Natural killer cell (primary cell): ENCODE measurements around the gene ZNF862. TPM values are rescaled to one million over a fixed set of nuclear protein-coding genes. Genes with fewer than 3 reads are reported as not detected.
A peak's percentile ranks its signal among the peaks of the same experiment; 100 is the strongest.

Experiments
- ATAC-seq, 3 donors: fragments of 150-1000 bp in 2 of 3; fragments of 200-7000 bp in 1 of 3; cut with Tn5 transposase; 1 replicate in 1 of 3; 2 replicates in 2 of 3; pipeline ENCODE4 v1.10.0; 2021; ENCODE audit warnings: mild to moderate bottlenecking in 2 of 3, moderate library complexity in 2 of 3
- DNase-seq, 2 donors: peaks; one replicate each; pipeline versions ENCODE4 v3.0.0 to v3.0.0-alpha.2; 2013 to 2021; ENCODE audit warnings: mixed read lengths in 1 of 2
- H3K27ac ChIP-seq: one replicate; pipeline ENCODE4 v1.5.1; 2013; ENCODE audit warnings: mild to moderate bottlenecking, low read length
- H3K27me3 ChIP-seq: one replicate; pipeline ENCODE4 v1.6.1; 2013; ENCODE audit warnings: low read length; ENCODE audit not compliant: control insufficient read depth, insufficient read depth
- H3K36me3 ChIP-seq: one replicate; pipeline ENCODE4 v1.6.1; 2013; ENCODE audit warnings: low read length; ENCODE audit not compliant: control insufficient read depth, insufficient read depth
- H3K4me1 ChIP-seq: one replicate; pipeline ENCODE4 v1.6.1; 2013; ENCODE audit warnings: low read length; ENCODE audit not compliant: control insufficient read depth, insufficient read depth
- H3K4me3 ChIP-seq: one replicate; pipeline ENCODE4 v1.5.1; 2013; ENCODE audit warnings: low read length
- H3K9me3 ChIP-seq: one replicate; pipeline ENCODE4 v1.6.1; 2013; ENCODE audit warnings: low read length; ENCODE audit not compliant: control insufficient read depth, insufficient read depth
- H3K27ac Mint-ChIP-seq, 2 donors: one replicate each; pipeline ENCODE4 v1.8.0; 2022; ENCODE audit warnings: mild to moderate bottlenecking in 2 of 2, mixed read lengths in 2 of 2, moderate library complexity in 1 of 2
- H3K27me3 Mint-ChIP-seq, 2 donors: one replicate each; pipeline ENCODE4 v1.8.0; 2022; ENCODE audit warnings: low read depth in 2 of 2, mixed read lengths in 2 of 2
- H3K36me3 Mint-ChIP-seq: one replicate; pipeline ENCODE4 v1.8.0; 2022; ENCODE audit warnings: mixed read lengths
- H3K4me1 Mint-ChIP-seq, 2 donors: one replicate each; pipeline ENCODE4 v1.8.0; 2022; ENCODE audit warnings: mixed read lengths in 2 of 2
- H3K4me3 Mint-ChIP-seq: one replicate; pipeline ENCODE4 v1.8.0; 2022; ENCODE audit warnings: mild to moderate bottlenecking, moderate library complexity, mixed read lengths
- H3K9me3 Mint-ChIP-seq, 2 donors: one replicate each; pipeline ENCODE4 v1.8.0; 2022; ENCODE audit warnings: mixed read lengths in 2 of 2
- WGBS: methylation state at CpG from one replicate; pipeline ENCODE4 v1.1.7; 2013; ENCODE audit warnings: missing lambda C conversion rate; ENCODE audit not compliant: insufficient coverage; 5-methylcytosine and 5-hydroxymethylcytosine counted together
- intact Hi-C: fragments of 100-400 bp; cut with micrococcal nuclease; formaldehyde crosslinking; loops from one replicate; pipeline ENCODE4 v1.14.2; 2022
- total RNA-seq, 4 donors: library from RNA; stranded (reverse); fragments of 120-200 nt in 1 of 4; gene quantifications; one replicate each; pipeline versions ENCODE4 v1.2.3 to v1.2.4, GENCODE V29; 2013 to 2022
- TF ChIP-seq, protein P1 (sequence below): fragments of 200-600 bp; IDR thresholded peaks from one replicate; pipeline ENCODE4 v1.8.0; 2022; ENCODE audit warnings: antibody characterized with exemption

Gene ZNF862
- total RNA-seq, 3 donors from 2014 or later (not counting 1 experiment from before 2014, with no cell fraction given), result 21.4 to 28.9 (median 21.7) TPM

DNA sequence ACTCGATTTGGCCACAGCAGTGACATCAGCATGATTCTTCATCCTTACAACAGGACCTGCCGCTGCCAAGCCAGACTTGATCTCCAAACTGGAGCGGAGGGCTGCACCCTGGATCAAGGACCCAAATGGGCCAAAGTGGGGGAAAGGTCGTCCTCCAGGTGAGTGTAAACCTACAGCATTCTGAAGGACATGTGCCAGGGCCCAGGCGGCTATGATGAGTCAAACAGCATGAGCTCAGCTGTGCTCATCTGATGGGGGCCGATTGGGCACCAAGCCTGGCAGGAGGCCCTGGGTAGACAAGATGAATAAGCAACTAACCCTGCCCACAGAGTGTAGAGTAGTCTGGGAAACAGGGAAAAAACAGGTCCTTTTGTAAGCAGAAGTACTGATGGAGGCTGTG, 21.2 kb downstream of the ZNF862 start:
- Mint-ChIP-seq H3K36me3 (no peaks in the 10 kb centered on the region), H3K4me1 (peaks cover 0 to 5% of the 10 kb centered on the region in 2 donors), H3K4me3 (no peak overlapping the region), H3K27me3 (no peaks in the 10 kb centered on the region), H3K9me3 (no peaks in the 10 kb centered on the region), H3K27ac (no peak overlapping the region)
- 83% methylated on average over 6 of the region's 6 CpGs for WGBS
- ATAC-seq (no peak), DNase-seq (no peak)
- TF ChIP-seq, protein P1, sequence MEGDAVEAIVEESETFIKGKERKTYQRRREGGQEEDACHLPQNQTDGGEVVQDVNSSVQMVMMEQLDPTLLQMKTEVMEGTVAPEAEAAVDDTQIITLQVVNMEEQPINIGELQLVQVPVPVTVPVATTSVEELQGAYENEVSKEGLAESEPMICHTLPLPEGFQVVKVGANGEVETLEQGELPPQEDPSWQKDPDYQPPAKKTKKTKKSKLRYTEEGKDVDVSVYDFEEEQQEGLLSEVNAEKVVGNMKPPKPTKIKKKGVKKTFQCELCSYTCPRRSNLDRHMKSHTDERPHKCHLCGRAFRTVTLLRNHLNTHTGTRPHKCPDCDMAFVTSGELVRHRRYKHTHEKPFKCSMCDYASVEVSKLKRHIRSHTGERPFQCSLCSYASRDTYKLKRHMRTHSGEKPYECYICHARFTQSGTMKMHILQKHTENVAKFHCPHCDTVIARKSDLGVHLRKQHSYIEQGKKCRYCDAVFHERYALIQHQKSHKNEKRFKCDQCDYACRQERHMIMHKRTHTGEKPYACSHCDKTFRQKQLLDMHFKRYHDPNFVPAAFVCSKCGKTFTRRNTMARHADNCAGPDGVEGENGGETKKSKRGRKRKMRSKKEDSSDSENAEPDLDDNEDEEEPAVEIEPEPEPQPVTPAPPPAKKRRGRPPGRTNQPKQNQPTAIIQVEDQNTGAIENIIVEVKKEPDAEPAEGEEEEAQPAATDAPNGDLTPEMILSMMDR, result no peak
- Histone ChIP-seq H3K27ac (no peak overlapping the region), H3K4me1 (peaks cover 23% of the 10 kb centered on the region), H3K4me3 (no peak overlapping the region), H3K36me3 (peaks cover 14% of the 10 kb centered on the region), H3K27me3 (no peaks in the 10 kb centered on the region), H3K9me3 (no peaks in the 10 kb centered on the region)
- intact Hi-C loops, result no loop called here

DNA sequence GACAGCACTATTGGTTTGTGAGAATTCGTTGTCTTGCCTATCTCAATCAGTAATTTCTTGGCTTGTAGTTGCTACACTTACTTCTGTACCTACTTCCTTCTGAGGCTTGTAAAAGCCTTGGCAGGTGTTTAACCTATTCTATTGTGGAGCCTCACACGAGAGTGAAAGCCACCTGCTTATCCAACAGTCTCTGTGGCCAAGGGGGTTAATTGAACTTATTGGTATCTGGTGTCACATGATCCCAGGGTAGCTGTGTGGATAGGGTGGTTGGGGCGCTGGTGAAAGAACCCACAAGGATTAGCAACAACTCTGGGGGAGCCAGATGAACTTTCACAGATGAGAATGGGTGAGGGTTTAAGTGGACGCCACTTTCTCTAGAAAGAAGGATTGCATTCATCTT, 21.7 kb downstream of the ZNF862 start:
- H3K27me3 Mint-ChIP-seq, result no peaks in the 10 kb centered on the region
- H3K27ac Mint-ChIP-seq, result no peak overlapping the region
- 86% methylated on average over 4 of the region's 4 CpGs for WGBS
- DNase-seq (no peak), ATAC-seq (no peak)
- TF ChIP-seq, protein P1, result no peak
- no peaks in the 10 kb centered on the region for H3K36me3 Mint-ChIP-seq
- Histone ChIP-seq H3K4me1 (peaks cover 25% of the 10 kb centered on the region), H3K4me3 (no peak overlapping the region), H3K27ac (no peak overlapping the region), H3K27me3 (no peaks in the 10 kb centered on the region), H3K36me3 (peaks cover 14% of the 10 kb centered on the region), H3K9me3 (no peaks in the 10 kb centered on the region)
- H3K4me1 Mint-ChIP-seq, result peaks cover 0 to 5% of the 10 kb centered on the region in 2 donors
- no peak overlapping the region for H3K4me3 Mint-ChIP-seq
- intact Hi-C loops, result no loop called here
- H3K9me3 Mint-ChIP-seq, result no peaks in the 10 kb centered on the region

DNA sequence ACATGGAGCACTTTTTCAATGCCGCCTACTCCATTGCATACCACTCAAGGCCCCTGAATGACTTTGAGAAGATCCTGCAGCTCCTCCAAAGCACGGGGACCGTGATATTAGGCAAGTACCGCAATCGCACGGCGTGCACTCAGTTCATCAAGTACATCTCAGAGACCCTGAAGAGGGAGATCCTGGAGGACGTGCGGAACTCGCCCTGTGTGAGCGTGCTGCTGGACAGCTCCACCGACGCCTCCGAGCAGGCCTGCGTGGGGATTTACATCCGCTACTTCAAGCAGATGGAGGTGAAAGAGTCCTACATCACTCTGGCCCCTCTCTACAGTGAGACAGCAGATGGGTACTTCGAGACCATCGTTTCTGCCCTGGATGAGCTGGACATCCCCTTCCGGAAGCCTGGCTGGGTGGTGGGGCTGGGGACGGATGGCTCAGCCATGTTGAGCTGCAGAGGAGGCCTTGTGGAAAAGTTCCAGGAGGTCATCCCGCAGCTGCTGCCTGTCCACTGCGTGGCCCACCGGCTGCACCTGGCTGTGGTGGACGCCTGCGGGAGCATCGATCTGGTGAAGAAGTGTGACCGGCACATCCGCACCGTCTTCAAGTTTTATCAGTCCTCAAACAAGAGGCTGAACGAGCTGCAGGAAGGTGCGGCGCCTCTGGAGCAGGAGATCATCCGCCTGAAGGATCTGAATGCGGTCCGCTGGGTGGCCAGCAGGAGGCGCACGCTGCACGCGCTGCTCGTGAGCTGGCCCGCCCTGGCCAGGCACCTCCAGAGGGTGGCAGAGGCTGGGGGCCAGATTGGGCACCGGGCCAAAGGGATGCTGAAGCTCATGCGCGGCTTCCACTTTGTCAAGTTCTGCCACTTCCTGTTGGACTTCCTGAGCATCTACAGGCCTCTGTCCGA, 22.9 kb downstream of the ZNF862 start:
- H3K9me3 ChIP-seq, result no peaks in the 10 kb centered on the region
- peaks cover 37% of the 10 kb centered on the region for H3K4me1 ChIP-seq
- H3K27ac Mint-ChIP-seq, result no peak overlapping the region
- H3K4me3 Mint-ChIP-seq, result no peak overlapping the region
- no peak overlapping the region for H3K27ac ChIP-seq
- no peaks in the 10 kb centered on the region for H3K27me3 Mint-ChIP-seq
- H3K36me3 Mint-ChIP-seq, result no peaks in the 10 kb centered on the region
- TF ChIP-seq, protein P1, result no peak
- no peak overlapping the region for H3K4me3 ChIP-seq
- peak in 2 of 3 donors; percentile 31 to 47 for ATAC-seq
- H3K9me3 Mint-ChIP-seq, result no peaks in the 10 kb centered on the region
- peaks cover 14% of the 10 kb centered on the region for H3K36me3 ChIP-seq
- peak in 1 of 2 donors; percentile 43 for DNase-seq
- 88% methylated on average over 45 of the region's 45 CpGs for WGBS
- H3K27me3 ChIP-seq, result no peaks in the 10 kb centered on the region
- peaks cover 11 to 16% of the 10 kb centered on the region in 2 donors for H3K4me1 Mint-ChIP-seq
- intact Hi-C loops, result no loop called here
